ENCODE data around the gene BAAT. TPM values are rescaled to one million over a fixed set of nuclear protein-coding genes. Genes with fewer than 3 reads are reported as not detected.

Gene BAAT
- total and polyA plus RNA-seq, 2 of the 4 experiments (the other 2 are of a cell fraction) = not detected

DNA sequence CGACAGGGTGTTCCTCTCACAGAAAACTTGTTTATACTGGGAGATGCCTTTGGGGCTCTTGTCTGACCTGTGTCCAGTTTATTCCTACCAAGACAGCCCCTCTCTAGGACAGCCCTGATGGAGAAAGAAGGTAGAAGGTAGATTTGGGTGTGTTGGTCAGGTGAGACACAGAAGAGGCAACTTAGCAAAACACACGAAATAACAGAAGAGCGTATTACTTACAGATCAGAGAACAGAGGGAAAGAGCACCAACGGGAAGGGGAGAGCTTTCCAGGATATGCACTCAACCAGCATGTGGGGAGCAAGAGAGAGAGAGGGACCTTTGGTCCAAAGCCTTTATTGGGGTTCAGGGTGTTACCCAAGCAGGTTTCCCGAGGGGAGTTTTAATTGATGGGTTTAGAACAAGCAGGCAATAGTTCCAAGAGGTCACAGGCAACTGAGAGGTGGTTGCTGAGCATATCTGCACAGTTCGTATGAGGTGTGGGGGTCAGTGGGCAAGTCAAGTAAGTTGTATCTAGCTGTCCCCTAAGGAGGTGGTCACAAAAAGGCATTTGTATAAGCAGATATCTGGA is 31.8 kb downstream of the BAAT start:
- ChIA-PET CTCF (no interaction called here), POLR2A (ENCODE audit: unreplicated experiment) (no interaction called here)
- Histone ChIP-seq H3K9me3 (ENCODE audit: control insufficient read depth, insufficient read depth, low read length) (no peaks in the 10 kb centered on the region), H2AFZ (replicated peaks; ENCODE audit: low read length, poor library complexity) (no peak overlapping the region), H3K4me3 (ENCODE audit: insufficient read depth, low read depth, low read length) (no peak overlapping the region), H2BK15ac (ENCODE audit: low read depth, low read length) (no peak overlapping the region), H4K91ac (ENCODE audit: insufficient read depth, low read depth, low read length) (no peak overlapping the region), H2AK5ac (ENCODE audit: low read depth, low read length) (no peak overlapping the region), H3K4me1 (ENCODE audit: control insufficient read depth, insufficient read depth, low read length) (no peaks in the 10 kb centered on the region), H3K14ac (replicated peaks; ENCODE audit: low read depth, low read length) (no peak overlapping the region), H3K4ac (ENCODE audit: low read depth, low read length) (no peak overlapping the region), H3K9ac (ENCODE audit: low read depth, low read length) (no peak overlapping the region), H2BK120ac (ENCODE audit: low read depth, low read length) (no peak overlapping the region), H4K5ac (ENCODE audit: low read depth, low read length) (no peak overlapping the region), H4K20me1 (ENCODE audit: insufficient read depth, low read length) (no peaks in the 10 kb centered on the region), H3K79me1 (ENCODE audit: low read depth in 1 of 2, low read length in 2 of 2) (no peaks in the 10 kb centered on the region), H2AK9ac (replicated peaks; ENCODE audit: low read depth, low read length, poor library complexity) (peak overlapping the region; percentile 57), H3K4me2 (ENCODE audit: low read depth, low read length) (no peak overlapping the region), H3K27me3 (ENCODE audit: control insufficient read depth, insufficient read depth, low read length) (no peaks in the 10 kb centered on the region; the same call in 1 of the 2 replicates), H3K23ac (ENCODE audit: low read depth, low read length) (no peak overlapping the region), H2BK20ac (ENCODE audit: low read depth, low read length) (no peak overlapping the region), H3K27ac (ENCODE audit: insufficient read depth, low read length) (no peak overlapping the region), H4K8ac (ENCODE audit: low read depth in 2 of 2, low read length in 2 of 2) (no peak overlapping the region), H2BK5ac (ENCODE audit: low read depth, low read length, poor library complexity, severe bottlenecking) (no peak overlapping the region), H3K36me3 (ENCODE audit: control insufficient read depth, insufficient read depth, low read length) (no peaks in the 10 kb centered on the region), H3K56ac (ENCODE audit: extremely low read depth, insufficient read depth, low read length) (no peak overlapping the region), H3K18ac (ENCODE audit: low read depth, low read length) (no peak overlapping the region), H3K9me1 (ENCODE audit: insufficient read depth, low read length) (no peaks in the 10 kb centered on the region)
- dilution Hi-C loops (cut with HindIII; ENCODE audit: low sequenced_read_pairs, unreplicated experiment) = no loop called here
- in situ Hi-C loops (cut with MboI; ENCODE audit: low sequenced_read_pairs) = no loop called here
- BruUV-seq (replicated peaks) = no TSS peak
- no peak for TF ChIP-seq BHLHE40 (IDR thresholded peaks at IDR 0.05; ENCODE audit: low read depth, low read length)
- no peak for TF ChIP-seq CEBPB (IDR thresholded peaks at IDR 0.05; ENCODE audit: low read depth, low read length)
- no peak for TF ChIP-seq FOS (IDR thresholded peaks at IDR 0.05; ENCODE audit: low read depth, low read length)
- TF ChIP-seq ELK1 (IDR thresholded peaks at IDR 0.05; ENCODE audit: borderline replicate concordance, low read depth, low read length) = no peak
- TF ChIP-seq MAZ (IDR thresholded peaks at IDR 0.05; ENCODE audit: borderline replicate concordance, low read depth, low read length) = no peak
- no peak for TF ChIP-seq SMC3 (IDR thresholded peaks at IDR 0.05; ENCODE audit: low read depth, low read length)
- no peak for TF ChIP-seq RFX5 (IDR thresholded peaks at IDR 0.05; ENCODE audit: low read depth, low read length)
- TF ChIP-seq, protein P1, sequence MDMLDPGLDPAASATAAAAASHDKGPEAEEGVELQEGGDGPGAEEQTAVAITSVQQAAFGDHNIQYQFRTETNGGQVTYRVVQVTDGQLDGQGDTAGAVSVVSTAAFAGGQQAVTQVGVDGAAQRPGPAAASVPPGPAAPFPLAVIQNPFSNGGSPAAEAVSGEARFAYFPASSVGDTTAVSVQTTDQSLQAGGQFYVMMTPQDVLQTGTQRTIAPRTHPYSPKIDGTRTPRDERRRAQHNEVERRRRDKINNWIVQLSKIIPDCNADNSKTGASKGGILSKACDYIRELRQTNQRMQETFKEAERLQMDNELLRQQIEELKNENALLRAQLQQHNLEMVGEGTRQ (IDR thresholded peaks at IDR 0.05; ENCODE audit: low read depth, low read length) = no peak
- no peak for TF ChIP-seq MAFK (IDR thresholded peaks at IDR 0.05; ENCODE audit: low read depth, low read length)
- TF ChIP-seq, protein P2, sequence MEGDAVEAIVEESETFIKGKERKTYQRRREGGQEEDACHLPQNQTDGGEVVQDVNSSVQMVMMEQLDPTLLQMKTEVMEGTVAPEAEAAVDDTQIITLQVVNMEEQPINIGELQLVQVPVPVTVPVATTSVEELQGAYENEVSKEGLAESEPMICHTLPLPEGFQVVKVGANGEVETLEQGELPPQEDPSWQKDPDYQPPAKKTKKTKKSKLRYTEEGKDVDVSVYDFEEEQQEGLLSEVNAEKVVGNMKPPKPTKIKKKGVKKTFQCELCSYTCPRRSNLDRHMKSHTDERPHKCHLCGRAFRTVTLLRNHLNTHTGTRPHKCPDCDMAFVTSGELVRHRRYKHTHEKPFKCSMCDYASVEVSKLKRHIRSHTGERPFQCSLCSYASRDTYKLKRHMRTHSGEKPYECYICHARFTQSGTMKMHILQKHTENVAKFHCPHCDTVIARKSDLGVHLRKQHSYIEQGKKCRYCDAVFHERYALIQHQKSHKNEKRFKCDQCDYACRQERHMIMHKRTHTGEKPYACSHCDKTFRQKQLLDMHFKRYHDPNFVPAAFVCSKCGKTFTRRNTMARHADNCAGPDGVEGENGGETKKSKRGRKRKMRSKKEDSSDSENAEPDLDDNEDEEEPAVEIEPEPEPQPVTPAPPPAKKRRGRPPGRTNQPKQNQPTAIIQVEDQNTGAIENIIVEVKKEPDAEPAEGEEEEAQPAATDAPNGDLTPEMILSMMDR (conservative IDR thresholded peaks at IDR 0.05; ENCODE audit: low read depth, low read length) = no peak
- no peak for TF ChIP-seq NFE2L2 (IDR thresholded peaks at IDR 0.05; ENCODE audit: low read depth, low read length)
- TF ChIP-seq MXI1 (IDR thresholded peaks at IDR 0.05; ENCODE audit: borderline replicate concordance, low read depth, low read length) = no peak
- no peak for TF ChIP-seq RCOR1 (IDR thresholded peaks at IDR 0.05; ENCODE audit: insufficient replicate concordance, low read length)
- TF ChIP-seq RAD21 (IDR thresholded peaks at IDR 0.05; ENCODE audit: low read length) = no peak
- no peak for TF ChIP-seq CHD1 (IDR thresholded peaks at IDR 0.05; ENCODE audit: low read depth, low read length)
- no peak for TF ChIP-seq POLR2A (IDR thresholded peaks at IDR 0.05; ENCODE audit: low read depth, low read length)
- ATAC-seq (ENCODE audit: low read depth) (no peak), DNase-seq (no peak)
- intact Hi-C loops (cut with micrococcal nuclease) = no loop called here
- WGBS, 2 experiments (ENCODE audit: extremely low coverage in 2 of 2, insufficient read length in 1 of 2) = no CpG with 5 or more reads among the region's 6 CpGs

All from IMR-90 (cell line).